Bronchial epithelial cell (primary cell): ENCODE measurements around the gene SOX18. TPM values are rescaled to one million over a fixed set of nuclear protein-coding genes. Genes with fewer than 3 reads are reported as not detected.

Experiments used
- DNase-seq: peaks from one replicate; pipeline ENCODE4 v3.0.0-alpha.2; 2010; ENCODE audit warnings: low read depth
- FAIRE-seq: peaks from 2 replicates; lab custom pipeline; 2011; peaks lifted over from hg19 to GRCh38; lab: Jason Lieb, UNC
- H3K27me3 ChIP-seq: 2 replicates; pipeline ENCODE4 v1.5.1; 2011; ENCODE audit warnings: low read length; ENCODE audit not compliant: control insufficient read depth, insufficient read depth
- H3K36me3 ChIP-seq: 2 replicates; pipeline ENCODE4 v1.5.1; 2011; ENCODE audit warnings: low read length; ENCODE audit not compliant: control insufficient read depth, insufficient read depth
- H3K4me3 ChIP-seq: 2 replicates; pipeline ENCODE4 v1.5.1; 2011; ENCODE audit warnings: mild to moderate bottlenecking, low read depth, low read length, control low read depth
- total RNA-seq: library from RNA; depleted of rRNA; stranded (reverse); fragments of >200 nt; gene quantifications from 2 replicates; pipeline ENCODE4 v1.2.1, GENCODE V29; 2014
- TF ChIP-seq, protein P1 (sequence below): IDR thresholded peaks from 2 replicates; pipeline ENCODE4 v1.5.1; 2011; ENCODE audit warnings: mild to moderate bottlenecking, moderate library complexity, low read length, control low read depth, inconsistent platforms; ENCODE audit not compliant: insufficient read depth, severe bottlenecking

The SOX18 gene
- total RNA-seq, 1 donor from 2014 or later, result not detected

DNA sequence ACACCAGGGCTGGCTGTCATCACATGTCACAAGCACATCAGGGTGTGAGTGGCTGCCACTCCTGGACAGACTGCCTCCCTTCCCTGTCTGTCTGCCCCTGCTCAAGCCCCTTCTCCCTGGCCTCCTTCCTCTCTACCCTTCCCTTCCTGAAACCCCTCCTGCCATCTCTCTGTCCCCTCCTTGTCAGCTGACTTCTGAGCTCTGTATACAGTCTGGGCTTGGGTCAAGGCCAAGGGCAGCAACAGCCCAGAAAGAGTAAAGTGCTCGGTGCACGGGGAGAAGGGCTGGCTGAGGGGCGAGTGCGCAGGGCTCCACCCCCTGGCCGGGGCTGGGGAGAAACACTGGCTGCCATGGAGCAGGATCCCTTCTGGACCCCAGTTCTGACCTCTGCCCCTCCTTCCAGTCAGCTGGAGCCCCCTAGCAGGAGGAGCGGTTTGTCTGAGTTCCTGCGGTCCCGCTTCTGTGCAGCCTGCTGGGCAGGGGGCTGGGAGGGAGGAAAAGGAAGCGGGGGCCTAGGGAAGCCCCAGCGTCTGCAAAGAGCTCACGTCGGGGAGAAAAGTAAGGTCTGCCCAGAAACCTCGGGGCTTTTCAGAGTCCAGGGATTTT is 32.8 kb upstream of the SOX18 start:
- TF ChIP-seq, protein P1, sequence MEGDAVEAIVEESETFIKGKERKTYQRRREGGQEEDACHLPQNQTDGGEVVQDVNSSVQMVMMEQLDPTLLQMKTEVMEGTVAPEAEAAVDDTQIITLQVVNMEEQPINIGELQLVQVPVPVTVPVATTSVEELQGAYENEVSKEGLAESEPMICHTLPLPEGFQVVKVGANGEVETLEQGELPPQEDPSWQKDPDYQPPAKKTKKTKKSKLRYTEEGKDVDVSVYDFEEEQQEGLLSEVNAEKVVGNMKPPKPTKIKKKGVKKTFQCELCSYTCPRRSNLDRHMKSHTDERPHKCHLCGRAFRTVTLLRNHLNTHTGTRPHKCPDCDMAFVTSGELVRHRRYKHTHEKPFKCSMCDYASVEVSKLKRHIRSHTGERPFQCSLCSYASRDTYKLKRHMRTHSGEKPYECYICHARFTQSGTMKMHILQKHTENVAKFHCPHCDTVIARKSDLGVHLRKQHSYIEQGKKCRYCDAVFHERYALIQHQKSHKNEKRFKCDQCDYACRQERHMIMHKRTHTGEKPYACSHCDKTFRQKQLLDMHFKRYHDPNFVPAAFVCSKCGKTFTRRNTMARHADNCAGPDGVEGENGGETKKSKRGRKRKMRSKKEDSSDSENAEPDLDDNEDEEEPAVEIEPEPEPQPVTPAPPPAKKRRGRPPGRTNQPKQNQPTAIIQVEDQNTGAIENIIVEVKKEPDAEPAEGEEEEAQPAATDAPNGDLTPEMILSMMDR, result no peak
- DNase-seq, result no peak
- peaks cover 18% of the 10 kb centered on the region for H3K27me3 ChIP-seq
- H3K36me3 ChIP-seq, result no peaks in the 10 kb centered on the region
- FAIRE-seq, result no peak
- H3K4me3 ChIP-seq, result no peak overlapping the region

DNA sequence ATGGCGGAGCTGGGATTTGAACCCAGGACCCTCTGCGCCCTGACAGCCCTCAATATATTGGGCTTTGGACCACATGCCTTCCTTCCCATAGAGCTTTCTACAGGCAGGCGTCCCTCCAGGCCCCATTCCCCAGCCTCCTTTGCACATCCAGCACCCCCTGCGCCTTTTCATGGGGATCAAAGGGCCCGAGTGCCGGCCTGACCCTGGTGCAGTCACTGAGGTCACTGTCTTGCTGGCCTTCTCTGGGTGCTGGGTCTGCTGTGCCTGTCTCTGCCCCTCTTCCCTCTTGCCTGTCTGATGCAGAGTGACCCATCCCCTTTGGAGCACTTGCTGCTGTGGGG is 32.2 kb upstream of the SOX18 start:
- TF ChIP-seq, protein P1, result no peak
- H3K27me3 ChIP-seq, result peaks cover 18% of the 10 kb centered on the region
- no peak for FAIRE-seq
- H3K36me3 ChIP-seq, result no peaks in the 10 kb centered on the region
- H3K4me3 ChIP-seq, result no peak overlapping the region
- no peak for DNase-seq

DNA sequence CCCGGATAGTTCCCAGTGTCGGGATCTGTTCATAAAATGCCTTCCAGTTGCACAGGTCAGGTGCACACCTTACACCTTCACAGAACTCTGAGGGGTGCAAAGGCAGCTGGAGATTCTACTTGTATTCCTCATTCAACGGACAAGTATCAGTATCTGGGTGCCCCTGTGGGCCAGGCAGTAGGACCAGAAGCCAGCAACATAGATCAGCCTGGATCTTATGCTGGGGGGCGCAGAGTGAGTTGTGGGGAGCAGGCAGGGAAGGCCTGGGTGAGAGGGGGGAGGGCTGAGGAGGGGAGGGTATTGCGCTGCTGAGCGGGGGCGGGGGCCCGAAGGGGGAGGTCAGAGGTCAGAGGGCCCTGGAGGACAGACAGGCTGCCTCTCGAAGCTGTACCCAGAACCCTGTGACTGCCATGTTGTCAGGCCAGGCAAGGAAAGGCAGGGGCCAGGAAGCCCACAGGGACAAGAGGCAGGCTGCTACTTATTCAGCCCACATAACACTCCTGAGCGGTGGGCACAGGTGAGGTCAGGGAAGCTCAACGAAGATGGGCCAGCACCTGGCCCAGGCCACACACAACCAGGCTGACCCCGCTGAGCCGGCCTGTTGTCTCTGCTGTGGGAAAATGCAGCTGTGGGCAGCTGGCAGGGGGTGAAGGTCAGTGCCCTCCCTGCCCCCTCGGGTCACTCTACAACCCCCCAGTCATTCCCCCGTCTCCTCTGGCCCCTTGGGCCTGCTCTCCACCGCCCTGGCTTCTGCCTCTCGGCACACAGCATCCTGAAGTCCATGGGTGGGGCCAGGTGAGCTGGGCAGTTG is 31.6 kb upstream of the SOX18 start:
- TF ChIP-seq, protein P1, result no peak
- peaks cover 1% of the 10 kb centered on the region for H3K36me3 ChIP-seq
- FAIRE-seq, result no peak

DNA sequence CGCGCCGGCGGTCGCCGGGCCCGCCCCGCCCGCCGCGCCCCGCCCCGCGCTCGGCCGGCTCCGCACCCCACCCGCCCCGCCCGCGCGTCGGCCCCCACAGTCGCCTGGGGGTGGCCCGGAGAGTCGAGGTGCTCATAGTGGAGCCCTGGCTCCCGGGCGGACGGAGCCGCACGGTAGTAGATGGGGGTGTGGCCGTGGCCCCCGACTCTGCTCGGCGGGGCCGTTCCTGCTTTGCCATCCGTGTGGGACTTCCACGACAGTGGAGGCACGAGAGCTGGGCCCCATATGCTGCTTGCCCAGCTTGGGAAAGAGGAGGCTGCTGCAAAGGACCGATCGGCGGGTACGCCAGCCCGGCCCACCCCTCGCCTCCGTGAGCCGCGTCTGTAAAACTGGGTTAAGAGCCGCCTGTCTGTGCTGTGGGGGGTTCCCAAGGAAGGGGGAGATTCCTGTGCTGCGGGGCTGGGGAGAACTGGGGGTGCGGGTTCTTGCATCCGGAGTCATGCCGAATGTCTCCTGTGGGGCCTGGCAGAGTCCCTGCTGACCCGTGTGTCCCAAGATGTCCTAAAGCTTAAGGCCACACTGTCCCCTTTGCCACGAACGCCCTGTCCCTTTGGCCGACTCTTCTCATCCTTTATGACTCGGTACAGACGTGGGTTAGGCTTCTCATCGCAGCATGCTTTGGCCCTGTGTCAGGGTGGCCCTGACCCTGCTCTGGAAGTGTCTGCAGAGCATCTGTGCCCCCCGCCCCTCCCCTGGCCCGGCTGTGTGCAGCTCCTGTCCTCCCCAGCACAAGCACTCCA is 30.8 kb upstream of the SOX18 start, which contains the start of gene OPRL1:
OPRL1 (plus strand) TSS at position 70 of the 800 bp plus-strand sequence. CDS start 12,639 bp downstream, outside the sequence.
- peaks cover 1% of the 10 kb centered on the region for H3K36me3 ChIP-seq
- peaks cover 17% of the 10 kb centered on the region for H3K27me3 ChIP-seq
- TF ChIP-seq, protein P1, result no peak
- FAIRE-seq (no peak), DNase-seq (no peak)
- peak within 1 kb of the TSS; percentile 64 for H3K4me3 ChIP-seq

More for the DNA sequence above, 31.6 kb upstream of the SOX18 start:
- H3K4me3 ChIP-seq, result no peak overlapping the region
- H3K27me3 ChIP-seq, result peaks cover 18% of the 10 kb centered on the region
- no peak for DNase-seq

DNA sequence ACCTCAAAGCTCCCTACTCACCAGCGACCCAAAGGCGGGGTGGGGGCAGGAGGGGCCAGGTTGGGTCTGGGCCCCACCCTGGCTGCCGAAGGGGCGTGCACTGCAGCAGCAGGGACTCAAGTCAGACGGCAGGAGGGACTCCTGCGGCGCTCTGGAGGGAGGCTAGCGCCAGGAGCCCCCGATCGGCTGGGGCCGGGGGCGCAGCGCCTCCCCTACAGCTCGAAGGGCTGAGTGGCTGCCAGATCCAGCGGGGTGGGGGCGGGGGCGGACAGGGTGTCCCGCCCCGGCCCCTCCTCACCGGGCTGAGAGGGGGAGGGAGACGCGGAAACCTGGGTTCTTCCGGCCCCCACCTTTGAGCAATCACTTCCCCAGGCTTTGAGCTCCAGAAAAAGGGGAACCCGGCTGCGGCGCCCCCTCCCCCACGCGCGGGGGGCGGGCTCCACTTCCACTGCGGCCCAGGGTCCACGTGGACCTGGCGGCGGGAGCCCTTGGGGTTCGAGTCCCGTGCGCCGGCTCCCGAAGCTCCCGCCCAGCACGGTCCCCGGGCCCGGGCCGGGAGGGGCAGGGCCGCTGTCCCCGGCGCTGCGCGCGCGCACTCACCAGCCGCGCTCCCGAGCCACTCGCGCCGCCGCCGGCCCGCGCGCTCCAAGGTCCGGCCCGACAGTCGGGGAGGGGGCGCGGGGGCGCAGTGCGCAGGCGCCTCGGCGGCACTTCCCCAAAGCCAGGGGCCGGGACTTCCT is 30.0 kb upstream of the SOX18 start, which contains the start of gene RGS19:
RGS19 (minus strand) TSS at position 246 of the 740 bp plus-strand sequence. CDS start 2,632 bp downstream, outside the sequence.
- peaks cover 1% of the 10 kb centered on the region for H3K36me3 ChIP-seq
- H3K4me3 ChIP-seq, result peak within 1 kb of the TSS; percentile 64
- TF ChIP-seq, protein P1, result no peak
- H3K27me3 ChIP-seq, result peaks cover 10% of the 10 kb centered on the region
- no peak for FAIRE-seq
- no peak for DNase-seq
